Activated CD8-positive, alpha-beta memory T cell treated with anti-CD3 and anti-CD28 coated beads for 24 hours (primary cell): ENCODE results near the gene DCUN1D5.
"Not testable (repeated sequence)": the region's sequence is repeated elsewhere in the genome, so short reads cannot be mapped to it uniquely, and the experiment has no call there.

ENCODE experiments used
- DNase-seq: peaks from one replicate; pipeline ENCODE4 v3.0.0-alpha.2; 2020

DCUN1D5 gene

GRCh38 chr11:103053997-103054396 is 38.0 kb downstream of the DCUN1D5 start:
- no peak for DNase-seq

- DNase-seq = no peak
Observed at GRCh38 chr11:103051981-103052380, 40.0 kb downstream of the DCUN1D5 start.

- no peak for DNase-seq
Observed at GRCh38 chr11:103051151-103051801, 40.7 kb downstream of the DCUN1D5 start.

- DNase-seq = no peak
Observed at GRCh38 chr11:103050351-103050750, 41.6 kb downstream of the DCUN1D5 start.

GRCh38 chr11:103047837-103048236 is 44.1 kb downstream of the DCUN1D5 start:
- no peak for DNase-seq

GRCh38 chr11:103043826-103044678 is 47.9 kb downstream of the DCUN1D5 start:
- no peak for DNase-seq

GRCh38 chr11:103042161-103042560 is 49.8 kb downstream of the DCUN1D5 start:
- no peak for DNase-seq

- peak; percentile 61 for DNase-seq
Observed at GRCh38 chr11:103035791-103036434, 56.0 kb downstream of the DCUN1D5 start.

- no peak for DNase-seq
Observed at GRCh38 chr11:103035216-103035615, 56.7 kb downstream of the DCUN1D5 start.

GRCh38 chr11:103031834-103032233 is 60.1 kb downstream of the DCUN1D5 start:
- no peak for DNase-seq

GRCh38 chr11:103029401-103029800 is 62.6 kb downstream of the DCUN1D5 start:
- no peak for DNase-seq

- not testable (repeated sequence) for DNase-seq
Observed at GRCh38 chr11:103028304-103029020, 63.5 kb downstream of the DCUN1D5 start.

- DNase-seq = no peak
Observed at GRCh38 chr11:103024086-103024485, 67.9 kb downstream of the DCUN1D5 start.

- no peak for DNase-seq
Observed at GRCh38 chr11:103016031-103016430, 75.9 kb downstream of the DCUN1D5 start.

GRCh38 chr11:103013421-103013820 is 78.5 kb downstream of the DCUN1D5 start:
- DNase-seq = no peak
